Esophagus squamous epithelium (tissue), 5 donors: ENCODE data around the gene ERCC1. TPM values are rescaled to one million over a fixed set of nuclear protein-coding genes. Genes with fewer than 3 reads are reported as not detected.

Experiments
- DNase-seq: peaks from one replicate; lab custom pipeline; 2025; lab: John Stamatoyannopoulos, UW
- H3K27ac ChIP-seq, 4 donors: fragments of 200-600 bp; sonication (generic); one replicate each; pipeline ENCODE4 v1.5.1; 2016 to 2019; ENCODE audit warnings: mild to moderate bottlenecking in 1 of 4
- H3K27me3 ChIP-seq, 4 donors: fragments of 200-600 bp; sonication (generic); 1 replicate in 3 of 4; 2 replicates in 1 of 4; pipeline versions ENCODE4 v1.5.1 to v1.6.0; 2017 to 2021; ENCODE audit warnings: antibody characterized with exemption in 1 of 4
- H3K36me3 ChIP-seq, 3 donors: fragments of 200-600 bp; sonication (generic); one replicate each; pipeline ENCODE4 v1.5.1; 2016 to 2019
- H3K4me1 ChIP-seq, 3 donors: fragments of 200-600 bp; sonication (generic); one replicate each; pipeline ENCODE4 v1.5.1; 2017 to 2019
- H3K4me3 ChIP-seq, 4 donors: fragments of 200-600 bp; sonication (generic); 1 replicate in 3 of 4; 2 replicates in 1 of 4; pipeline ENCODE4 v1.5.1; 2016 to 2019; ENCODE audit warnings: mild to moderate bottlenecking in 2 of 4, moderate library complexity in 1 of 4
- H3K9me3 ChIP-seq, 3 donors: fragments of 200-600 bp; sonication (generic); one replicate each; pipeline ENCODE4 v1.5.1; 2016 to 2019
- POLR2A ChIP-seq, 4 donors: fragments of 450-650 bp; IDR thresholded peaks; one replicate each; pipeline ENCODE4 v1.6.1; 2017; ENCODE audit warnings: antibody characterized with exemption in 4 of 4, mild to moderate bottlenecking in 4 of 4, moderate library complexity in 3 of 4
- WGBS, 2 donors: methylation state at CpG; one replicate each; pipeline ENCODE4 v1.1.5; 2018; 5-methylcytosine and 5-hydroxymethylcytosine counted together
- intact Hi-C: fragments of 100-400 bp; cut with DNase I; formaldehyde crosslinking; loops from one replicate; pipeline ENCODE4 v1.15.0; 2022
- total RNA-seq, 4 donors: library from RNA; depleted of rRNA; stranded (reverse); fragments of >200 nt; gene quantifications; one replicate each; pipeline ENCODE4 v1.1.0, GENCODE V29; 2016
- TF ChIP-seq, protein P1 (sequence below), 6 experiments: fragments of 450-650 bp in 4 of 6; fragments of 200-600 bp in 2 of 6; sonication (generic) in 2 of 6; IDR thresholded peaks; one replicate each; pipeline ENCODE4 v1.5.1; 2016 to 2019; ENCODE audit warnings: antibody characterized with exemption in 6 of 6, mild to moderate bottlenecking in 4 of 6, moderate library complexity in 4 of 6
- donor health status: DM: yes; HTN: yes; CAD: no.

The ERCC1 gene
- total RNA-seq, 4 donors from 2014 or later: 27.7 to 80.9 (median 48.5) TPM

DNA sequence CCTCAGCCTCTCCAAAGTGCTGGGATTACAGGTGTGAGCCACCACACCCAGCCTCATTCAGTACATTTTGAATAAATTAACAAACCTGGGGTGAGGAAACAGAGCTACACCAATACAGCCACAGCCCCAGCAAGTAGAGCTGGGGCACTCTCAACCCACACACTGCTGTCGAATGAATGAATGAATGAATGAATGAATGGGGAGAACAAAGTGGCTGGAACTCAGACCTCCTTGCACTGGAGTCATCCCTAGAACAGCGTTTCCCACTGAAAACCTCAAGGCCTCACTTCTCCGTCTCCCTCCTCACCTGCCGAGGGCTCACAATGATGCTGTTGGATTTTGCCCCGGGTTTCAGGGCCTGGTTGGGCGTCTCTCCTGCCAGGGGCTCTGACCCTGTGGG, 2.8 kb downstream of the ERCC1 start:
- no peak for TF ChIP-seq POLR2A (IDR thresholded peaks at IDR 0.05)
- TF ChIP-seq, protein P1, sequence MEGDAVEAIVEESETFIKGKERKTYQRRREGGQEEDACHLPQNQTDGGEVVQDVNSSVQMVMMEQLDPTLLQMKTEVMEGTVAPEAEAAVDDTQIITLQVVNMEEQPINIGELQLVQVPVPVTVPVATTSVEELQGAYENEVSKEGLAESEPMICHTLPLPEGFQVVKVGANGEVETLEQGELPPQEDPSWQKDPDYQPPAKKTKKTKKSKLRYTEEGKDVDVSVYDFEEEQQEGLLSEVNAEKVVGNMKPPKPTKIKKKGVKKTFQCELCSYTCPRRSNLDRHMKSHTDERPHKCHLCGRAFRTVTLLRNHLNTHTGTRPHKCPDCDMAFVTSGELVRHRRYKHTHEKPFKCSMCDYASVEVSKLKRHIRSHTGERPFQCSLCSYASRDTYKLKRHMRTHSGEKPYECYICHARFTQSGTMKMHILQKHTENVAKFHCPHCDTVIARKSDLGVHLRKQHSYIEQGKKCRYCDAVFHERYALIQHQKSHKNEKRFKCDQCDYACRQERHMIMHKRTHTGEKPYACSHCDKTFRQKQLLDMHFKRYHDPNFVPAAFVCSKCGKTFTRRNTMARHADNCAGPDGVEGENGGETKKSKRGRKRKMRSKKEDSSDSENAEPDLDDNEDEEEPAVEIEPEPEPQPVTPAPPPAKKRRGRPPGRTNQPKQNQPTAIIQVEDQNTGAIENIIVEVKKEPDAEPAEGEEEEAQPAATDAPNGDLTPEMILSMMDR (IDR thresholded peaks at IDR 0.05): no peak
- DNase-seq: no peak
- H3K36me3 ChIP-seq: peaks cover 4 to 68% (median 4%) of the 10 kb centered on the region in 3 donors
- no peaks in the 10 kb centered on the region for H3K27me3 ChIP-seq
- 83 to 86% methylated on average over 6 of the region's 6 CpGs for WGBS, 2 donors
- no peak overlapping the region for H3K4me3 ChIP-seq
- intact Hi-C loops: no loop called here
- no peaks in the 10 kb centered on the region for H3K9me3 ChIP-seq
- no peak overlapping the region for H3K27ac ChIP-seq
- H3K4me1 ChIP-seq: peaks cover 15 to 74% (median 16%) of the 10 kb centered on the region in 3 donors

- DNase-seq: no peak
- Histone ChIP-seq H3K27me3 (no peaks in the 10 kb centered on the region), H3K4me1 (peaks cover 15 to 71% (median 16%) of the 10 kb centered on the region in 3 donors), H3K4me3 (no peak overlapping the region), H3K9me3 (no peaks in the 10 kb centered on the region), H3K27ac (no peak overlapping the region), H3K36me3 (peaks cover 4 to 73% (median 4%) of the 10 kb centered on the region in 3 donors)
- TF ChIP-seq, protein P1 (IDR thresholded peaks at IDR 0.05): no peak
- no peak for TF ChIP-seq POLR2A (IDR thresholded peaks at IDR 0.05)
- 68 to 78% methylated on average over 5 to 8 of the region's 10 CpGs for WGBS, 2 donors
- intact Hi-C loops: no loop called here
Observed at GRCh38 chr19:45420356-45420755, 3.4 kb downstream of the ERCC1 start.

DNA sequence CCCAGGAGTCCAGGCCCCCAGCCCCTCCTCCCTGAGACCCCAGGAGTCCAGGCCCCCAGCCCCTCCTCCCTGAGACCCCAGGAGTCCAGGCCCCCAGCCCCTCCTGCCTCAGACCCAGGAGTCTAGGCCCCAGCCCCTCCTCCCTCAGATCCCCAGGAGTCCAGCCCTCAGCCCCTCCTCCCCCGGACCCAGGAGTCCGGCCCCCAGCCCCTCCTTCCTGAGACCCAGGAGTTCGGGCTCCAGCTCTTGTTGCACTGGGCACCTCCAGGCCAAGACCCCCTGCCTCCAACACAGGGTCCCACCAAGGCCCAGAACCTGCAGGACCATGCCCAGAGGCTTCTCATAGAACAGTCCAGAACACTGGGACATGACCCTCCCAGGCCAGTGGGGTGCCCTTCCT, 3.8 kb downstream of the ERCC1 start:
- TF ChIP-seq POLR2A (IDR thresholded peaks at IDR 0.05): no peak
- TF ChIP-seq, protein P1 (IDR thresholded peaks at IDR 0.05): no peak
- Histone ChIP-seq H3K4me3 (no peak overlapping the region), H3K36me3 (peaks cover 4 to 77% (median 5%) of the 10 kb centered on the region in 3 donors), H3K27ac (peak overlapping the region in 1 of 4 donors; percentile 25), H3K9me3 (no peaks in the 10 kb centered on the region), H3K27me3 (no peaks in the 10 kb centered on the region), H3K4me1 (peaks cover 15 to 67% (median 16%) of the 10 kb centered on the region in 3 donors)
- DNase-seq: no peak
- intact Hi-C loops: no loop called here
- WGBS, 2 donors: no CpG with 5 or more reads among the region's 3 CpGs

DNA sequence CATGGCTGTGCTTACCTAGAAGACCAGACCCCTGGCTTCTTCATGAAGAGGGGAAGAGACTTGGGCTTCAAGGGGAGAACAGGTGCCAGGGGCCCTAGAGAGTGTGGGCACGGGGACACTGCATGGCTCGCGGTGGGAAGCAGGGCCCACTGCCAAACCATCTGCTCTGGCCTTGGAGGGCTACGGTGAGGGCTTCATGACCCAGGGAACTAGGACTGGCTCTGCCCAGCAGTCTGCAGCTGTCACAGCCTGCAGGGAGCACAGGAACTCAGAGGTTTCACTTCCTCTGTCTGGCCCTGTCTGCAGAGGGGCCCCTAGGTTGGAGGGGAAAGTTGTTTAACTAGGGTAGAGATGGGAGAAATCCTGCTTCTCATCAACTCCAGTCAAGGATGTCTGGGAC, 4.3 kb downstream of the ERCC1 start:
- WGBS, 2 donors: 60 to 71% methylated on average over 1 to 4 of the region's 4 CpGs
- peaks cover 15 to 62% (median 16%) of the 10 kb centered on the region in 3 donors for H3K4me1 ChIP-seq
- H3K27me3 ChIP-seq: no peaks in the 10 kb centered on the region
- DNase-seq: no peak
- H3K36me3 ChIP-seq: peaks cover 4 to 82% (median 9%) of the 10 kb centered on the region in 3 donors
- intact Hi-C loops: no loop called here
- TF ChIP-seq, protein P1 (IDR thresholded peaks at IDR 0.05): no peak
- no peak for TF ChIP-seq POLR2A (IDR thresholded peaks at IDR 0.05)
- peak overlapping the region in 1 of 4 donors; percentile 25 for H3K27ac ChIP-seq
- H3K9me3 ChIP-seq: no peaks in the 10 kb centered on the region
- H3K4me3 ChIP-seq: no peak overlapping the region

DNA sequence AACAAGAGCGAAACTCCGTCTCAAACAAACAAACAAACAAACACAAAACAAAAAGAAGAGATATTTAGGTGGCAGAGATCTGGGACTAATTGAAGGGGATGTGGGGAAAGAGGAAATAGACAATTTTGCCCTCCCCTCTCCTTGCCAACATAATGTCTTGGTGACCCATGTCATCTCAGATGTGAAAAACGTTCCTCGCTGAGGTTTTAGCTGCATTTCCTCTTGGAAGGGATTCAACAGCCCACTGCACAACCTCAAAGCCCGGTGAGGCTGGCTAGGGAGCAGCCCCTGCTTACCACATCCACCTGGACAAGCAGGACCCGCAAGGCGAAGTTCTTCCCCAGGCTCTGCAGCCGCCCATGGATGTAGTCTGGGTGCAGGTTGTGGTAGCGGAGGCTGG, 4.9 kb downstream of the ERCC1 start:
- intact Hi-C loops: no loop called here
- Histone ChIP-seq H3K27ac (no peak overlapping the region), H3K27me3 (no peaks in the 10 kb centered on the region), H3K4me3 (no peak overlapping the region), H3K4me1 (peaks cover 11 to 56% (median 15%) of the 10 kb centered on the region in 3 donors), H3K36me3 (peaks cover 4 to 87% (median 10%) of the 10 kb centered on the region in 3 donors), H3K9me3 (no peaks in the 10 kb centered on the region)
- no peak for DNase-seq
- whole genome bisulfite sequencing, 2 donors: 59 to 78% methylated on average over 4 to 8 of the region's 9 CpGs
- TF ChIP-seq POLR2A (IDR thresholded peaks at IDR 0.05): no peak
- TF ChIP-seq, protein P1 (IDR thresholded peaks at IDR 0.05): no peak
